Glomerular visceral epithelial cell (primary cell): Measurements from ENCODE around the gene FNIP1.
A peak's percentile ranks its signal among the peaks of the same experiment; 100 is the strongest.
"Not testable (repeated sequence)": the region's sequence is repeated elsewhere in the genome, so short reads cannot be mapped to it uniquely, and the experiment has no call there.

Source experiments
- DNase-seq: peaks from one replicate; pipeline ENCODE4 v3.0.0-alpha.2; 2016; ENCODE audit errors: extremely low spot score

The FNIP1 gene

DNA sequence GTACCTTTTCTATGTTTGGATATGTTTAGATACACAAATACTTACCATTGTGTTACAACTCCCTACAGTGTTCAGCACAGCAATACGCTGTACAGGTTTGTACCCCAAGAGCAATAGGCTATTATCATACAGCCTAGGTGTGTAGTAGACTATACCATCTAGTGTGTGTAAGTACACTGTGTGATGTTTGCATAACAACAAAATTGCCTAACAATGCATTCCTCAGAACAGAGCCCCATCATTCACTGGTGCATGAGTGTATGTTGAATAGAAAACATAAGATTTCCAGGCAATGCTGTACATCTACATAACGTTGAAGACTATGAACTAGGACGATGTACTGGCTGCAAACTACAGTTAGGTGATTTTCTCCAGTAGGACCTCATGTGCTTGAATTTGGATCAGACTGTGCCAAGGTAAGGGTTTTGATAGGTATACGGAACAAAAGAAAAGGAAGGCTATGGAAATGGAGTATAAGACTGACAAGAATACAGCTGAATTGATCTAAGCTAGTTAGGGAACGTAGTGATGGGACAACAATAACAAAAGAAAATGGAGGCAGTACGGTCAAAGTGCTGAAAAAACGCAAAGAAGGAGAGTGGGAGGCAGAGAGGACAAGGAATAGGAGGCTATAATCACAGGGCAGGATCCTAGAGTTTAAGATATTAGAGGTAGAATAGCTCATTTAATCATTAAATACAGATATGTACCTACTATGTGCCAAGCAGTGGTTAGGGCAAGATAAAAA, 46.9 kb downstream of the FNIP1 start:
- no peak for DNase-seq

DNA sequence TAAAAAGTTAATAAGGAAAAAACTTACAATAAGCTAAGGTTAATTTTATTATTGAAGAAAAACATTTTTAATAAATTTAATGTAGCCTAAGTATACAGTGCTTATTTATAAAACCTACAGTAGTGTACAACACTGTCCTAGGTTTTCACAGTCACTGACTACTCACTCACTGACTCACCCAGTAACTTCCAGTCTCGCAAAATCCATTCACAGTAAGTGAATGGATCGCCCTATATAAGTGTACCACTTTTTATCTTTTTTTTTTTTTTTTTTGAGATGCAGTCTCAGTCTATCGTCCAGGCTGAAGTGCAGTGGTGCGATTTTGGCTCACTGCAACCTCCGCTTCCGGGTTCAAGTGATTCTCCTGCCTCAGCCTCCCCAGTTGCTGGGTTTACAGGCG, 47.7 kb downstream of the FNIP1 start:
- DNase-seq: peak; percentile 22

DNA sequence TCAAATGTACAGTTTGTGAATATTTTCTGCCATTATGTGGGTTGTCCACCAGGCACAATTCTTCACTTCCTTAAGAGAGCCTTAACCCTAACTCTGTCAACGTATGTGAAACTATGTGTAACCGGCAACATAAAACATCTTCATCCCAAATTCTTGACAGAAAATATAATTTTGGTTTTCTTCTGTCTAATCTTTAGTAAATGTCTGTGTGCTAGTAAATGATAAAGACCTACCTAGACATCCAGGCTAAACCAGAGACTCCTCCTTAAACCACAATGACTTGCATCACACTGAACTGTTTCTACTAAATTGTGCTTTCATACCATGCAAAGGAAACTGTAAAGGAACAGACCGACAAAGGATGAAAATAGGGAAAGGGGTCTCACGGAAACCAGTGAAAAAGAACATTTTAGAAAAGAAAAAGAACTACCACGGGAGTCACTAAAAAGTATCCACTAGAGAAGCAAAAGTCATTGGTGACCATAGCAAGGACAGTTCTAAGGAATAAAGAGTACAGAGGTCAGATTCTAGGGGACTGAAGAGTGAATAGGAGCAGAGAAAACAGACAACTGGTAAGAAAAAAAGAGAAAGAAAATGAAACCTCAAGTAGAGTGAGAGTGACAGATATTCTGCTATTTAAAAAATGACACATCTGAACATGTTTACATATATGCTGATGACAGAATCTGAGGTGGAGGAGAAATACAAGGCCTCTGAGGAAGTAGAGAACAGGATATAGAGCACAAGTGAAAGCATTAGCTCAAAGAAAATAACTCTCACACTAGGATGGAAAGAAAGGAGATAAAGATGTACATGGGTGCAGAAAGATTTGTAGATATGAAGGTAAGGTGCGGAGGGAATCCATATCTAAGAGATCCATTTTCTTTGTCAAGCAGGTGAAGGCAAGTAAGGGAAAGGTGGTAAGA, 49.4 kb downstream of the FNIP1 start:
- peak; percentile 35 for DNase-seq

DNA sequence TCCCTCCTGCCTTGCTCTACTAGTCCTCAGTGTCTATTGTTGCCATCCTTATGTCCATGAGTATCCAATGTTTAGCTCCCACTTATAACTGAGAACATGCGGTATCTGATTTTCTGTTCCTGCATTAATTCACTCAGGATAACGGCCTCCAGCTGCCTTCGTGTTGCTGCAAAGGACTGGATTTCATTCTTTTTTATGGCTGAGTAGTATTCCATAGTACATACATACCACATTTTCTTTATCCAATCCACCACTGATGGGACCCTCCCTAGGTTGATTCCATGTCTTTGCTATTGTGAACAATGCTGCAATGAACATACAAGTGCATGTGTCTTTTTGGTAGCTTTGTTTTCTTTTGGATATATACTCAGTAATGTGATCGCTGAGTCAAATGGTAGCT, 50.4 kb downstream of the FNIP1 start:
- DNase-seq: no peak

DNA sequence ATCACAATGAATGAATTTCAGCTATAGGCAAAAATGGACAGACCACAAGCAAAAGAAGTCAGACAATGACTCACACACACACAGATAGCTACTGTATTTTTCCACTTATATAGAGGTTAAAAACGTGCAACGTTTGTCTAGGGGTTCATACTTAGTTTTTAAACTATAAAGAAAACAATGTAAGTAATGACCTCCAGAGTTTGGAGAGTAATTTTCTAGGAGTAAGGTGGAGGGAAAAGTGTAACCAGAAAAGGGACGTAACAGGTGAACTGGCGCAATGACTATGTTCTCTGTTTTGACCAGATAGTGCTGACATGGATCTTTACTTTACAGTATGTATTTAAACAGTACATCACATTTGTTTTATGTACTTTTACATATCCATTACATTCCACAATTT, 51.1 kb downstream of the FNIP1 start:
- peak; percentile 18 for DNase-seq

DNA sequence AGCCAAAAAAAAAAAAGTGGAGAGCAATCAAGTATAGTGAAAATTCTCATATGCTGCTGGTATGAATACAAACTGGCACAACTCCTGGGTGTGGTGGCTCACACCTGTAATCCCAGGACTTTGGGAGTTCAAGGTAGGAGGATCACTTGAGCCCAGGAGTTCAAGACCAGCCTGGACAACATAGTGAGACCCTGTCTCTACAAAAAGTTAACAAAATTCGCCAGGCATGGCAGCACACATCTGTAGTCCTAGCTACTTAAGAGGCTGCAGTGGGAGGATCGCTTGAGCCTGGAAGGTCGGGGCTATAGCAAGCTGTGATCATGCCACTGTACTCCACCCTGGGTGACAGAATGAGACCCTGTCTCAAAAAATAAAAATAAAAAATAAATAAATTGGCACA, 51.7 kb downstream of the FNIP1 start:
- no peak for DNase-seq

DNA sequence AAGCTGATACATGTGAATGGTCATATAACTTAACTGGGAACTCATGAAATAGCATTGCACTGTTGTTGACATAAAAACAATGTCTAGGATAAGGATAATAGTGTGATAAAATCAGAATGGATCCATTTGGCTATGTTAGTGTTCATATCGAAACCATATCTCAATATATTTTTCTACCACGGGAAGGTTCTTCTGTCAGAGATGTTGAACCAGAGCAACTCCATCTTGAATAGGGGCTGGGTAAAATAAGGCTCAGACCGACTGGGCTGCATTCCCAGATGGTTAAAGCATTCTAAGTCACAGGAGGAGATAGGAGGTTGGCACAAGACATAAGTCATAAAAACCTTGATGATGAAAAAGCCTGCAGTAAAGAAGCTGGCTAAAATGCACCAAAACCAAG, 56.3 kb downstream of the FNIP1 start:
- DNase-seq: no peak

DNA sequence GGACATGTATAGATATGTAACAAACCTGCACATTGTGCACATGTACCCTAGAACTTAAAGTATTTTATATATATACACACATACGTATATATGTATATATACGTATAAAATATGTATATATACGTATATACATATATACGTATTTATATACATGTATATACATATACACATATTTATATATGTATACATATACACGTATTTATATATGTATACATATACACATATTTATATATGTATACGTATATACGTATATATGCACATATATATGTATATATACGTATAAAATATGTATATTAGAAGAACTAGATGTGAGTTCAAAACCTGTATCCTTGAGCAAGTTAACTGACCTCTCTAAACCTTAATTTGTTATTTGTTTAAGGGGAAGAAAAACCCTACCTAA, 61.4 kb downstream of the FNIP1 start:
- no peak for DNase-seq

DNA sequence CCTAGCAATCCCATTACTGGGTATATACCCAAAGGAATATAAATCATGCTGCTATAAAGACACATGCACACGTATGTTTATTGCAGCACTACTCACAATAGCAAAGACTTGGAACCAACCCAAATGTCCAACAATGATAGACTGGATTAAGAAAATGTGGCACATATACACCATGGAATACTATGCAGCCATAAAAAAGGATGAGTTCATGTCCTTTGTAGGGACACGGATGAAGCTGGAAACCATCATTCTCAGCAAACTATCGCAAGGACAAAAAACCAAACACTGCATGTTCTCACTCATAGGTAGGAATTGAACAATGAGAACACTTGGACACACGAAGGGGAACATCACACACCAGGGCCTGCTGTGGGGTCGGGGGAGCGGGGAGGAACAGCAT, 61.9 kb downstream of the FNIP1 start:
- not testable (repeated sequence) for DNase-seq

DNA sequence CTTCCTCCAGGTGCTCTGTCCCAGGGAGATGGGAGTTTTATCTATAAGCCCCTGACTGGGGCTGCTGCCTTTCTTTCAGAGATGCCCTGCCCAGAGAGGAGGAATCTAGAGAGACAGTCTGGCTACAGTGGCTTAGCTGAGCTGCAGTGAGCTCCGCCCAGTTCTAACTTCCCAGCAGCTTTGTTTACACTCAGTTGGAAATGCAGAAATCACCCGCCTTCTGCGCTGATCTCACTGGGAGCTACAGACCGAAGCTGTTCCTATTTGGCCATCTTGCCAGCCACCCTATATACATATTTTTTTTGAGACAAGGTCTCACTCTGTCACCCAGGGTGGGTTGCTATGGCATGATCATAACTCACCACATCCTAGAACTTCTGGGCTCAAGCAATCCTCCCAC, 67.5 kb downstream of the FNIP1 start:
- DNase-seq: not testable (repeated sequence)

DNA sequence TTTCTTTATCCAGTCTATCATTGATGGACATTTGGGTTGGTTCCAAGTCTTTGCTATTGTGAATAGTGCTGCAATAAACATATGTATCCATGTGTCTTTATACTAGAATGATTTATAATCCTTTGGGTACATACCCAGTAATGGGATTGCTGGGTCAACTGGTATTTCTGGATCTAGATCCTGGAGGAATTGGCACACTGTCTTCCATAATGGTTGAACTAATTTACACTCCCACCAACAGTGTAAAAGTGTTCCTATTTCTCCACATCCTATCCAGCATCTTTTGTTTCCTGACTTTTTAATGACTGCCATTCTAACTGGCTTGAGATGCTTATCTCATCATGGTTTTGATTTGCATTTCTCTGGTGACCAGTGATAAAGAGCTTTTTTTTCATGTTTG, 72.7 kb downstream of the FNIP1 start:
- DNase-seq: not testable (repeated sequence)

DNA sequence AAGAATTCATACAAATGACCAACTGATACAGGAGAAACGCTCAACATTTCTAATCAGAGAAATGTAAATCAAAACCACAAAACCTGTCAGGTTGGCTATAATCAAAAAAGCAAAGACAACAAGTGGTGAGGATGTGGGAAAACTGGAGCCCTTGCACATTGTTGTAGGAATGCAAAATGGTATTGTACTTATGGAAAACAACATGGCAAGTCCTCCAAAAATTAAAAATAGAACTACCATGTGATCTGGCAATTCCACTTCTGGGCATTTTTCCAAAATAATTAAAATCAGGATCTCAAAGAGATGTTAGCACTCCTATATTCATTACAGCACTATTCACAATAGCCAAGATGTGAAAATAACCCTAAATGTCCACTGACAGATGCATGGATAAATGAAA, 76.1 kb downstream of the FNIP1 start:
- DNase-seq: no peak

DNA sequence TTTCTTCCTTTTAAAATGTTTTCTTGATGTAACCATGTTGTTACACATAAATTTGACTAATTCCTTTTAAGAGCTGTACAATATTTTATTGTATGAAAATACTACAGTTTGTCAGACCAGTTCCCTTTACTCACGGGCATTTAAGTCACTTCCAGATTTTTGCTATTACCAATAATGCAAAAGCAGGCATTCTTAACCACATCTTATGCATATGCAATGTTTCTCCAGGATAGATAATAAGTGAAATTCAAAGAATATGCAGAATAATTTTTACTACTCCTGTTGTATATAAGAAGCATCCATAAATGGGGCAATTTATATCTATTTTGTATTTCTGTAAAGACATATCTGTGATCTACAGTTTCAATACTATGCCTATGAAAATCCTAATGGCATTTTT, 77.3 kb downstream of the FNIP1 start:
- DNase-seq: no peak

DNA sequence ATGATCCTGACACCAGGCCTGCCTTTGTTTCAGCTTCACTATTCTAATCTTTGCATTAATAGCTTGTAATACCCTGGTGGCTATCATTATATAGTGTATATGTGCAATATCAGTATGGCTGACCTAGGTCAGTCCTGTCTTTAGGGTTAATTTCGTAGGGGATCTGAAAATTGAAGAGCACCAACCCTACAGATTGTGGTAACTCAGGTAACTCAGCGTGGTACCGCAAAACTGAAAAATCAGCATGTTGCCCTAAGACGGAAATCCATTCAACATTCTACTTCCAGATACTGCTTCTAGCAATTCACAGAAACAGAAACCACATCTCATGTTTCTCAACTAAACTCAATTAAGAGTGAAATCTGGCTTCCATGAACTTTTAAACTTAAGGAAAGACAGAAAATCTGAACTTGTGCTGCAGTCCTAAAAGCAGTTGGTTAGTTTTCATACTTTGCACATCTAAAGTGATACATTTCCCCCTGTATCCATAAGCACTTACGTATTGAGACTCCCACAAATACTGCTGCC, 78.3 kb downstream of the FNIP1 start:
- no peak for DNase-seq

DNA sequence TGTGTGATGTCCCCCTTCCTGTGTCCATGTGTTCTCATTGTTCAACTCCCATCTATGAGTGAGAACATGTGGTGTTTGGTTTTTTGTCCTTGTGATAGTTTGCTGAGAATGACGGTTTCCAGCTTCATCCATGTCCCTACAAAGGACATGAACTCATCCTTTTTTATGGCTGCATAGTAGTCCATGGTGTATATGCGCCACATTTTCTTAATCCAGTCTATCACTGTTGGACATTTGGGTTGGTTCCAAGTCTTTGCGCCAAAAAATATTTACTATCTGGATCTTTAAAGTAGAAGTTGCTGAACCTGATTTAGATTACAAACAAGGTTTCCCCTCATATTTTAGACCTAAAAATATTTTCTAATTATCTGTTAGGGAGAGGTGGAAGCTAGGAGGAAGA, 79.7 kb downstream of the FNIP1 start:
- not testable (repeated sequence) for DNase-seq

DNA sequence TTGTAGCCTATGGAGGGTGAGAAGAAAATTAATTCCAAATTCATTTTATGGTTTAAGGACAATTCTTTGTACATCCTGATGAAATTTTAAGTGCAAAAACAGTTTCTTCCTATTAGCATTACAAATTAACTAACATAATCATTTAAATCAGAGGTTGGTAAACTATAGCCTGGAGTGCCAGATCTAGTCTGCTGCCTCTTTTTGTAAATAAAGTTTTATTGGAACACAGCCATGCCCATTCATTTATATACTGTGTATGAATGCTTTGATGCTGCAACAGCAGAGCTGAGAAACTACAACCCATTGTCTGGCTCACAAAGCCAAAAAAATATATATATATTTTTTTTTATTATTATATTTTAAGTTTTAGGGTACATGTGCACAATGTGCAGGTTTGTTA, 80.2 kb downstream of the FNIP1 start:
- no peak for DNase-seq

DNA sequence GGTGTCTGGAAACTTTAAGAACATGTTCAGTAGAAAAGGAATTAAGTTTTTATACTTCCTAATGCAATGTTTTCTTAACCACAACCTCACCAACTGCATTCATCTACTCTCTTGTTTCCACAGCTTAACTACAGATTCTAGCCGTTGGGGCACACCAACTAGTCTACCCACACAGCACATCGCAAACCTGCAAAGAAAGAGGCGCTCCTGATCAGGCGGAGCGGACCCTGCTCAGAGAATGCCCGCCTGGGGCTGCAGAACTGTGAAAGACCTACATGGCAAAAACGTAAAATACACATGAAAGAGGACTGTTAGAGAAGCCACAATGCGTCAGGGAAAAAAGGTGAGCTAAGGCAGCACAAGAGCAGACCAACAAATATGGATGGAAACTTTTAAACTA, 86.4 kb downstream of the FNIP1 start:
- DNase-seq: no peak

DNA sequence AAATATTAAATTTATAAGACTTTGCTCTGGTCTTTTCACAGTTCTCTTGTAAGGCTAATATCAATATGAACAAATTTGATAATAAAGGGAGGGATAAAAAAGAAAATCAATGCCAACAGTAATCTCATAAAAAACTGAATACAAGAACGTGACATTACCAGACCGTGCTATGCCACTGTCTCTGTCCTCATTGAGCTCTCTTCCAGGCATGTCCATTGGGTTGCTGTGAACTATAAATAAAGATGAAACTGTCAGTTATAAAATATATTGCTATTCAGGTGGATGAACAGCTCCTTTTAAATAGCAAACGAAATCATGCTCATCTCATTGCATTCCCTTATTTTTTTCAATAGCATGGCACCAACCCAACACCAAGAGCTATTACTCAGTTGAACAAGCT, 87.8 kb downstream of the FNIP1 start:
- DNase-seq: no peak

DNA sequence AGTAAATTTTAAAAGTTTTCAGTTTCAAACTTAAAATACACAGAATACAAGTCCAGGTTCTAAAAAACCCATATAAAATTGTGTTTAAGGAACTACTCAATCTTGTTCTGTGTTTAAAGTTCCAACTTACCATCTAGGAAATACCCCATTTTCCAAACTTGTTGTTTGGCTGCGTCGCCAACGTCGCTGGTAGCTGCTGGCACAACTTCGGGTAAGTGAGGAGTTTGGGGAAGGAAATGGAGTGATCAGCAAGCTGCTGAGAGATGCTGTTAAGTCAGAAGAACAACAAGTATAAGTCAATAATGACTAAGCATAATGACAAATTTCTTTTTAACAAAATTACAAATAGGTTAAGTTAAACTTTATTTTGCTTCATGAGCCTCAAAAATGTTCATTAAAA, 90.5 kb downstream of the FNIP1 start:
- no peak for DNase-seq

DNA sequence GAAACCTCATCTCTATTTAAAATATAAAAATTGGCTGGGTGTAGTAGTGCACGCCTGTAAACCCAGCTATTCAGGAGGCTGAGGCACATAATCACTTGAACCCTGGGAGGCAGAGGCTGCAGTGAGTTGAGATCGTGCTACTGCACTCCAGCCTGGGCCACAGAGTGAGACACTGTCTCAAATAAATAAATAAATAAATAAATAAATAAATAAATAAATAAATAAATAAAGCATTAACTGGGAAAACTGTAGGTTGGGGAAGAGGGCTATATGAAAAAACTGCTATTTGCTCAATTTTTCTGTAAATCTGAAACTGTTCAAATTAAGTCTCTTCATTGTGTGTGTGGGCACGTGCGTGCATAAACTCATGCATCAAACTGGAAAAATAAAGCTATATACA, 101.9 kb downstream of the FNIP1 start:
- no peak for DNase-seq

DNA sequence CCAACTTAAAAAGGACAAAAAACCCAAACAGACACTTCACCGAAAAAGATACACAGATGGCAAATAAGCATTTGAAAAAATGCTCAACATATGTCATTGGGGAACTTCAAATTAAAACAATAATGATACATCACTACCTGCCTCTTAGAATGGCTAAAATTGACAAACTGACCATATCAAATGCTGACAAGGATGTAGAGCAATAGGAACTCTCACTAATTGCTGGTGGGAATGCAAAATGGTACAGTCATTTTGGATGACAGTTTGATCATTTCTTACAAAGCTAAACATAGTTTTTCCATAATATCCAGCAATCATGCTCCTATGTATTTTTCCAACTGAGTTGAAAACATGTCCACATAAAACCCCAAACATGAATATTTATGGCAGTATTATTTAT, 102.9 kb downstream of the FNIP1 start:
- no peak for DNase-seq

DNA sequence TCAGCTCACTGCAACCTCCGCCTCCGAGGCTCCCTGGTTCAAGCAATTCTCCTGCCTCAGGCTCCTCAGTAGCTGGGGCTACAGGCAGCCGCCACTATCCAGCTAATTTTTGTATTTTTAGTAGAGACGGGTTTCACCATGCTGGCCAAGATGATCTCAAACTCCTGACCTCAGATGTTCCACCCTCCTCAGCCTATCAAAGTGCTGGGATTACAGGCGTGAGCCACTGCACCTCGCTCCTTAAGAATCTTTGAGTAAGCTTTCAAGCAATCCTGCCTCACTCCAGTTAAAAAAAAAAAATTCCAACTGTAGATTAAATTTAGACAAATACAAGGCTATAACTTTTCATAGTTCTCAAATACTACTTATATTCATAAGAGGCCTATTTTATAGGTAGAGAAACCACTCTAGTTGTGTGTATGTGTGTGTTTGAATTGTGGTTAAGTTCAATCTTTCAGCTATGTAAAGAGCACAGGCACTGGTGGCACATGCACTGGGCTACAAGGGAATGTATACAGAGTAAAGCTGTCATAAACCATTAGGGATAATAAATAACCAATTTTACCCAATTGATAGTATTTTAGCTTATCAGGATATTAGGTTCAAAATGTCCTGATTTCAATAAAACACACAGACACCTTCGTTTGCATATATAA, 111.2 kb downstream of the FNIP1 start:
- no peak for DNase-seq
